ENCODE data around the gene SLC35E2B. TPM values are rescaled to one million over a fixed set of nuclear protein-coding genes. Genes with fewer than 3 reads are reported as not detected.
A peak's percentile ranks its signal among the peaks of the same experiment; 100 is the strongest.

SLC35E2B gene
- total and polyA plus RNA-seq, 2 of the 8 experiments (the other 6 are each of a cell fraction or from before 2014, with no cell fraction given) = 25.9 to 46.7 TPM

DNA sequence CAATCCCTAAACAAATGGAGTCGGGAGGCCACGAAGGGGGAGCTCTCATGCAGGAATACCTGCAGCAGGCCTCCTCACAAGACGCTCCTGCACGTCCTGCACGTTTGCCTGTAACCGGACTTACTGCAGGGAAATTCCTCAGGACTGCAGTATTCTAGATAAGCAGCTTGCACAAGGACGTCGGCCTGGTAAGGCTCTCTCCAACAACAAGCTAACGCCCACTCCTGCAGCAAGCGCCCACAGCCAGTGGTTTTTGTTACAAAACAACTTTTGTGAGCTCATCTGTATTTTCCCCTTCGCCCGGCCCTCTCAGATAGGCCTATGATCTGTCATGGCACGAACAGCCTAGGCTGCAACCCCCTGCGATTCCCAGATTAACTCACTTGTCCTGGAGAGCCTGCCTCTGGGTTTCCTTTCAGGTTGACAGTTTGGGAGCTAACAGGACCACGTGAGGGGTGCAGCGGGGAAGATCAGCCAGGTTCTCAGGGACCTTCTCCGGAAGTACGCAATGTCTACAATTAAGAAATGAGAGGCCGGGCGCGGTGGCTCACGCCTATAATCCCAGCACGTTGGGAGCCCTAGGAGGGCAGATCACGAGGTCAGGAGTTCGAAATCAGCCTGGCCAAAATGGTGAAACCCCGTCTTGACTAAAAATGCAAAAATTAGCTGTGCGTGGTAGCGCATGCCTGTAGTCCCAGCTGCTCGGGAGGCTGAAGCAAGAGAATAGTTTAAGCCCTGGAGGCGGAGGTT lies 78.2 kb downstream of the SLC35E2B start:
- Histone ChIP-seq H3K79me2 (ENCODE audit: control insufficient read depth in 1 of 2, insufficient read depth in 2 of 2, low read length in 2 of 2) (peaks cover 0 to 13% of the 10 kb centered on the region in 2 experiments; a peak in 2 of 4 replicates), H2BK15ac (ENCODE audit: low read length) (no peak overlapping the region), H2BK20ac (ENCODE audit: low read length) (no peak overlapping the region), H2AK5ac (ENCODE audit: low read depth, low read length) (no peak overlapping the region), H3K9me3 (ENCODE audit: insufficient read depth in 2 of 2, low read depth in 1 of 2, low read length in 1 of 2) (no peaks in the 10 kb centered on the region), H4K5ac (ENCODE audit: insufficient read length, low read depth, low read length) (no peak overlapping the region), H4K20me1 (replicated peaks in 1 of 2; ENCODE audit: control insufficient read depth in 1 of 2, insufficient read depth in 2 of 2, low read length in 2 of 2) (peaks cover 6 to 20% of the 10 kb centered on the region in 2 experiments), H3K4me1 (replicated peaks in 1 of 4; ENCODE audit: control insufficient read depth in 3 of 4, insufficient read depth in 4 of 4, low read length in 3 of 4) (peaks cover 0 to 13% (median 5%) of the 10 kb centered on the region in 4 experiments; a peak in 5 of 7 replicates), H2BK5ac (ENCODE audit: low read depth, low read length) (0 out of 2 replicates have a peak overlapping the region, but pooled peaks have one; percentile 8), H3K9ac (replicated peaks in 1 of 4; ENCODE audit: extremely low read depth in 1 of 4, low read depth in 3 of 4, low read length in 3 of 4) (peak overlapping the region in 3 of 4 experiments; percentile 25 to 41 (median 25); a peak in 3 of 7 replicates), H3K18ac (ENCODE audit: extremely low read depth, low read length) (no peak overlapping the region), H3K27me3 (replicated peaks in 1 of 4; ENCODE audit: control insufficient read depth in 3 of 4, extremely low read depth in 1 of 4, insufficient read depth in 3 of 4, low read length in 3 of 4) (no peaks in the 10 kb centered on the region; a peak in 1 of 7 replicates), H3K23me2 (ENCODE audit: low read depth, low read length) (peaks cover 6% of the 10 kb centered on the region; the same call in 1 of the 2 replicates), H3K4ac (replicated peaks; ENCODE audit: insufficient read length, low read depth, low read length) (no peak overlapping the region), H2AFZ (ENCODE audit: low read length) (no peak overlapping the region), H3K56ac (replicated peaks; ENCODE audit: insufficient read length, low read depth, low read length) (no peak overlapping the region), H2BK120ac (replicated peaks; ENCODE audit: low read depth, low read length) (no peak overlapping the region), H4K8ac (ENCODE audit: extremely low read depth, insufficient read depth, low read length) (no peak overlapping the region; the same call in 1 of the 2 replicates), H2BK12ac (ENCODE audit: low read depth, low read length) (no peak overlapping the region), H3K23ac (ENCODE audit: insufficient read length) (no peak overlapping the region), H3K27ac (ENCODE audit: low read depth, low read length) (no peak overlapping the region), H4K91ac (replicated peaks; ENCODE audit: insufficient read length, low read length) (no peak overlapping the region), H3K79me1 (ENCODE audit: low read depth, low read length) (peaks cover 3% of the 10 kb centered on the region), H3K4me3 (ENCODE audit: extremely low read depth in 1 of 4, insufficient read depth in 2 of 4, low read depth in 3 of 4, low read length in 4 of 4) (peak overlapping the region; percentile 80 to 97 (median 92)), H3K4me2 (ENCODE audit: insufficient read depth in 1 of 2, low read depth in 2 of 2, low read length in 2 of 2) (peak overlapping the region; percentile 62 to 94), H3K14ac (ENCODE audit: insufficient read length) (no peak overlapping the region), H3K36me3 (ENCODE audit: control insufficient read depth in 2 of 4, insufficient read depth in 4 of 4, low read length in 3 of 4) (no peaks in the 10 kb centered on the region)
- no peak for DNase-seq (ENCODE audit: low read depth in 1 of 2, low spot score in 2 of 2)
- no peak for FAIRE-seq
- POLR2A ChIA-PET (ENCODE audit: partially characterized antibody) = interaction anchor here (0.8 to 4.6 kb wide), 12 partner anchors 10 to 289 kb away, joined by 3 to 34 read pairs (median 6); partner anchors contain the start of genes MMP23B and SSU72
- CTCF ChIA-PET (ENCODE audit: partially characterized antibody) = interaction anchor here (1.0 to 2.2 kb wide), 7 partner anchors 12 to 73 kb away, joined by 3 to 10 read pairs (median 6); no protein-coding TSS in a partner anchor
- WGBS, 2 experiments (ENCODE audit: extremely low coverage in 1 of 2, insufficient coverage in 1 of 2, insufficient read length in 1 of 2, insufficient replicate concordance in 2 of 2, low coverage in 1 of 2, low lambda C conversion rate in 2 of 2, missing lambda C conversion rate in 1 of 2) = 56% methylated on average over 30 of the region's 30 CpGs; no CpG with 5 or more reads in 1 of the 2 experiments

All from H1 (cell line).